Neural cell (in vitro differentiated cells): Measurements from ENCODE around the gene MYMK. TPM values are rescaled to one million over a fixed set of nuclear protein-coding genes. Genes with fewer than 3 reads are reported as not detected.

Experiments
- H2AFZ ChIP-seq: fragments of 200-600, 300-800 bp; sonication (generic), shearing (Covaris generic); 2 replicates; pipeline ENCODE4 v1.6.0; 2014; ENCODE audit warnings: low read depth, mild to moderate bottlenecking, antibody characterized with exemption, low read length, moderate library complexity
- H3F3A ChIP-seq: fragments of 200-600 bp; shearing (Covaris generic); 2 replicates; pipeline ENCODE4 v1.6.1; 2016; ENCODE audit warnings: mild to moderate bottlenecking, moderate library complexity, mixed read lengths, antibody characterized with exemption, low read length; ENCODE audit not compliant: insufficient read depth, poor library complexity, severe bottlenecking
- H3K27ac ChIP-seq: fragments of 200-600, 300-800 bp; sonication (generic), shearing (Covaris generic); 2 replicates; pipeline ENCODE4 v1.5.1; 2014; ENCODE audit warnings: mild to moderate bottlenecking, low read length, moderate library complexity
- H3K27me3 ChIP-seq: fragments of 300-800, 200-600 bp; sonication (generic), shearing (Covaris generic); 2 replicates; pipeline ENCODE4 v1.6.0; 2014; ENCODE audit warnings: mild to moderate bottlenecking, low read depth, low read length, moderate library complexity; ENCODE audit not compliant: insufficient read depth
- H3K36me3 ChIP-seq: fragments of 300-800, 200-600 bp; sonication (generic), shearing (Covaris generic); 2 replicates; pipeline ENCODE4 v1.5.1; 2014; ENCODE audit warnings: mild to moderate bottlenecking, antibody characterized with exemption, low read length, moderate library complexity; ENCODE audit not compliant: insufficient read depth
- H3K4me2 ChIP-seq: fragments of 300-800, 200-600 bp; sonication (generic), shearing (Covaris generic); 2 replicates; pipeline ENCODE4 v1.6.0; 2014; ENCODE audit warnings: mild to moderate bottlenecking, low read length
- H3K4me3 ChIP-seq: fragments of 300-800, 200-600 bp; sonication (generic), shearing (Covaris generic); 2 replicates; pipeline ENCODE4 v1.5.1; 2014; ENCODE audit warnings: mild to moderate bottlenecking, low read length, moderate library complexity
- H3K79me2 ChIP-seq: fragments of 200-600 bp; shearing (Covaris generic); replicated peaks from 2 replicates; pipeline ENCODE4 v1.6.0; 2014; ENCODE audit warnings: mild to moderate bottlenecking, low read length, moderate library complexity; ENCODE audit not compliant: insufficient read depth
- H3K9ac ChIP-seq: fragments of 300-800, 200-600 bp; sonication (generic), shearing (Covaris generic); 2 replicates; pipeline ENCODE4 v1.6.1; 2016; ENCODE audit warnings: mild to moderate bottlenecking, low read length, mixed read lengths
- H3K9me2 ChIP-seq: fragments of 200-600 bp; shearing (Covaris generic); 2 replicates; pipeline ENCODE4 v1.6.1; 2016; ENCODE audit warnings: mild to moderate bottlenecking, low read length, mixed read lengths; ENCODE audit not compliant: insufficient read depth
- H3K9me3 ChIP-seq: fragments of 200-600, 300-800 bp; sonication (generic), shearing (Covaris generic); 2 replicates; pipeline ENCODE4 v1.6.1; 2016; ENCODE audit warnings: mild to moderate bottlenecking, mixed run types, low read length, moderate library complexity, mixed read lengths
- H4K20me1 ChIP-seq: fragments of 200-600 bp; shearing (Covaris generic); 2 replicates; pipeline ENCODE4 v1.6.1; 2016; ENCODE audit warnings: mild to moderate bottlenecking, mixed run types; ENCODE audit not compliant: insufficient read depth
- EP300 ChIP-seq: fragments of 450-650 bp; conservative IDR thresholded peaks from 2 replicates; pipeline ENCODE4 v1.6.1; 2014; ENCODE audit warnings: antibody characterized with exemption, mild to moderate bottlenecking, moderate library complexity; ENCODE audit not compliant: poor library complexity, severe bottlenecking
- EZH2 ChIP-seq: fragments of 200-600, 300-800 bp; shearing (Covaris generic), sonication (generic); IDR thresholded peaks from 2 replicates; pipeline ENCODE4 v1.6.1; 2014; ENCODE audit warnings: antibody characterized with exemption, low read length, borderline replicate concordance, mild to moderate bottlenecking; ENCODE audit not compliant: insufficient read depth, poor library complexity, severe bottlenecking
- MXI1 ChIP-seq: fragments of 450-650 bp; conservative IDR thresholded peaks from 2 replicates; pipeline ENCODE4 v1.6.1; 2014; ENCODE audit warnings: antibody characterized with exemption, mild to moderate bottlenecking; ENCODE audit not compliant: poor library complexity, severe bottlenecking
- POLR2AphosphoS5 ChIP-seq: IDR thresholded peaks from 2 replicates; pipeline ENCODE4 v1.6.1; 2012
- RAD21 ChIP-seq: fragments of 450-650 bp; conservative IDR thresholded peaks from 2 replicates; pipeline ENCODE4 v1.6.1; 2014; ENCODE audit warnings: antibody characterized with exemption, mild to moderate bottlenecking, moderate library complexity
- SMC3 ChIP-seq: fragments of 450-650 bp; conservative IDR thresholded peaks from 2 replicates; pipeline ENCODE4 v1.6.1; 2014; ENCODE audit warnings: antibody characterized with exemption, mild to moderate bottlenecking, moderate library complexity; ENCODE audit not compliant: poor library complexity
- TAF1 ChIP-seq: IDR thresholded peaks from 2 replicates; pipeline ENCODE4 v1.6.1; 2012; ENCODE audit warnings: low read depth
- polyA plus RNA-seq: library from polyadenylated mRNA; depleted of rRNA; stranded (reverse); fragments of >200 nt; gene quantifications from 2 replicates; pipeline ENCODE4 v1.2.3, GENCODE V29; 2014
- TF ChIP-seq, protein P1 (sequence below): IDR thresholded peaks from 2 replicates; pipeline ENCODE4 v1.6.1; 2012; ENCODE audit warnings: borderline replicate concordance
- TF ChIP-seq, protein P2 (sequence below): fragments of 450-650 bp; IDR thresholded peaks from 2 replicates; pipeline ENCODE4 v1.5.1; 2014; ENCODE audit warnings: antibody characterized with exemption, mild to moderate bottlenecking, moderate library complexity; ENCODE audit not compliant: poor library complexity, severe bottlenecking

MYMK gene
- polyA plus RNA-seq, 1 donor from 2014 or later, result not detected

GRCh38 chr9:133529874-133530273, 5.1 kb upstream of the MYMK start:
- Histone ChIP-seq H3K9ac (no peak overlapping the region), H3K27ac (no peak overlapping the region), H3K9me2 (no peaks in the 10 kb centered on the region), H3K4me2 (no peak overlapping the region), H3K4me3 (no peak overlapping the region), H3F3A (no peaks in the 10 kb centered on the region), H4K20me1 (no peaks in the 10 kb centered on the region), H3K36me3 (no peaks in the 10 kb centered on the region), H3K27me3 (no peaks in the 10 kb centered on the region), H3K79me2 (no peaks in the 10 kb centered on the region), H2AFZ (no peak overlapping the region), H3K9me3 (no peaks in the 10 kb centered on the region)
- no peak for TF ChIP-seq MXI1
- no peak for TF ChIP-seq RAD21
- no peak for TF ChIP-seq POLR2AphosphoS5
- TF ChIP-seq SMC3, result no peak
- TF ChIP-seq TAF1, result no peak
- TF ChIP-seq, protein P1, sequence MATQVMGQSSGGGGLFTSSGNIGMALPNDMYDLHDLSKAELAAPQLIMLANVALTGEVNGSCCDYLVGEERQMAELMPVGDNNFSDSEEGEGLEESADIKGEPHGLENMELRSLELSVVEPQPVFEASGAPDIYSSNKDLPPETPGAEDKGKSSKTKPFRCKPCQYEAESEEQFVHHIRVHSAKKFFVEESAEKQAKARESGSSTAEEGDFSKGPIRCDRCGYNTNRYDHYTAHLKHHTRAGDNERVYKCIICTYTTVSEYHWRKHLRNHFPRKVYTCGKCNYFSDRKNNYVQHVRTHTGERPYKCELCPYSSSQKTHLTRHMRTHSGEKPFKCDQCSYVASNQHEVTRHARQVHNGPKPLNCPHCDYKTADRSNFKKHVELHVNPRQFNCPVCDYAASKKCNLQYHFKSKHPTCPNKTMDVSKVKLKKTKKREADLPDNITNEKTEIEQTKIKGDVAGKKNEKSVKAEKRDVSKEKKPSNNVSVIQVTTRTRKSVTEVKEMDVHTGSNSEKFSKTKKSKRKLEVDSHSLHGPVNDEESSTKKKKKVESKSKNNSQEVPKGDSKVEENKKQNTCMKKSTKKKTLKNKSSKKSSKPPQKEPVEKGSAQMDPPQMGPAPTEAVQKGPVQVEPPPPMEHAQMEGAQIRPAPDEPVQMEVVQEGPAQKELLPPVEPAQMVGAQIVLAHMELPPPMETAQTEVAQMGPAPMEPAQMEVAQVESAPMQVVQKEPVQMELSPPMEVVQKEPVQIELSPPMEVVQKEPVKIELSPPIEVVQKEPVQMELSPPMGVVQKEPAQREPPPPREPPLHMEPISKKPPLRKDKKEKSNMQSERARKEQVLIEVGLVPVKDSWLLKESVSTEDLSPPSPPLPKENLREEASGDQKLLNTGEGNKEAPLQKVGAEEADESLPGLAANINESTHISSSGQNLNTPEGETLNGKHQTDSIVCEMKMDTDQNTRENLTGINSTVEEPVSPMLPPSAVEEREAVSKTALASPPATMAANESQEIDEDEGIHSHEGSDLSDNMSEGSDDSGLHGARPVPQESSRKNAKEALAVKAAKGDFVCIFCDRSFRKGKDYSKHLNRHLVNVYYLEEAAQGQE, result no peak
- TF ChIP-seq, protein P2, sequence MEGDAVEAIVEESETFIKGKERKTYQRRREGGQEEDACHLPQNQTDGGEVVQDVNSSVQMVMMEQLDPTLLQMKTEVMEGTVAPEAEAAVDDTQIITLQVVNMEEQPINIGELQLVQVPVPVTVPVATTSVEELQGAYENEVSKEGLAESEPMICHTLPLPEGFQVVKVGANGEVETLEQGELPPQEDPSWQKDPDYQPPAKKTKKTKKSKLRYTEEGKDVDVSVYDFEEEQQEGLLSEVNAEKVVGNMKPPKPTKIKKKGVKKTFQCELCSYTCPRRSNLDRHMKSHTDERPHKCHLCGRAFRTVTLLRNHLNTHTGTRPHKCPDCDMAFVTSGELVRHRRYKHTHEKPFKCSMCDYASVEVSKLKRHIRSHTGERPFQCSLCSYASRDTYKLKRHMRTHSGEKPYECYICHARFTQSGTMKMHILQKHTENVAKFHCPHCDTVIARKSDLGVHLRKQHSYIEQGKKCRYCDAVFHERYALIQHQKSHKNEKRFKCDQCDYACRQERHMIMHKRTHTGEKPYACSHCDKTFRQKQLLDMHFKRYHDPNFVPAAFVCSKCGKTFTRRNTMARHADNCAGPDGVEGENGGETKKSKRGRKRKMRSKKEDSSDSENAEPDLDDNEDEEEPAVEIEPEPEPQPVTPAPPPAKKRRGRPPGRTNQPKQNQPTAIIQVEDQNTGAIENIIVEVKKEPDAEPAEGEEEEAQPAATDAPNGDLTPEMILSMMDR, result no peak
- no peak for TF ChIP-seq EZH2
- TF ChIP-seq EP300, result no peak

DNA sequence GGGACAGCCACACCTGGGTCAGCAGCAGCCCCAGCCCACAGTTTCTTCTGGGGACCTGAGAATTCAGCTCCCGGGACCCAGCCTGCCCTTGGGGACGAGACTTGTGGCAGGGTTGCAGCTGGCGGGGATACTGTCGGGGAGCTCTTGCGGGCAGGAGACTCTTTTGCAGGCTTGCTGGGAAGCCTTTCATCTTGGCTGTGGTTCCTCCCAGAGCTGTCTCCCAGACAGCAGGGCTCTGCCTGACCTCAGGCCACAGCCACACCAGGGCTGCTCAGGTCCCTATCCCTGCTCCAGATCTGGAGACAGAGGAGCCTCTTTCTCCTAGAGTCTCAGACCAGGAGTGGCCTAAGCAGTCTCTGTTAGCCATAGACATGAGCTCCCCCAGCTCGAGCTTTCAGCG, 4.7 kb upstream of the MYMK start:
- no peak overlapping the region for H3K9ac ChIP-seq

More for the DNA sequence above, 4.7 kb upstream of the MYMK start:
- Histone ChIP-seq H3K27me3 (no peaks in the 10 kb centered on the region), H3K36me3 (no peaks in the 10 kb centered on the region), H3K4me3 (no peak overlapping the region), H3K27ac (no peak overlapping the region), H3F3A (no peaks in the 10 kb centered on the region), H3K9me3 (no peaks in the 10 kb centered on the region), H4K20me1 (no peaks in the 10 kb centered on the region), H2AFZ (no peak overlapping the region), H3K9me2 (no peaks in the 10 kb centered on the region), H3K79me2 (no peaks in the 10 kb centered on the region), H3K4me2 (no peak overlapping the region)
- no peak for TF ChIP-seq RAD21
- no peak for TF ChIP-seq EZH2
- no peak for TF ChIP-seq MXI1
- TF ChIP-seq POLR2AphosphoS5, result no peak
- TF ChIP-seq, protein P2, result no peak
- no peak for TF ChIP-seq TAF1
- TF ChIP-seq, protein P1, result no peak
- no peak for TF ChIP-seq SMC3
- no peak for TF ChIP-seq EP300
